Ishikawa (cell line): Measurements from ENCODE around the gene MLF1.

Experiments used
- CEBPB ChIP-seq: IDR thresholded peaks from 2 replicates; pipeline ENCODE4 v1.6.1; 2012
- CREB1 ChIP-seq: IDR thresholded peaks from 2 replicates; pipeline ENCODE4 v1.6.1; 2012; ENCODE audit warnings: low read depth
- EGR1 ChIP-seq: IDR thresholded peaks from 2 replicates; pipeline ENCODE4 v1.6.1; 2012
- EP300 ChIP-seq: IDR thresholded peaks from 2 replicates; pipeline ENCODE4 v1.6.1; 2012; ENCODE audit warnings: borderline replicate concordance
- FOXM1 ChIP-seq: IDR thresholded peaks from 2 replicates; pipeline ENCODE4 v1.6.1; 2012; ENCODE audit warnings: low read depth, borderline replicate concordance
- NFIC ChIP-seq: IDR thresholded peaks from 2 replicates; pipeline ENCODE4 v1.6.1; 2012
- RAD21 ChIP-seq: IDR thresholded peaks from 2 replicates; pipeline ENCODE4 v1.6.1; 2012; ENCODE audit warnings: low read depth
- TAF1 ChIP-seq: IDR thresholded peaks from 2 replicates; pipeline ENCODE4 v1.6.1; 2012; ENCODE audit warnings: low read depth, mild to moderate bottlenecking
- TCF12 ChIP-seq: IDR thresholded peaks from 2 replicates; pipeline ENCODE4 v1.6.1; 2012; ENCODE audit warnings: low read depth
- TEAD4 ChIP-seq: IDR thresholded peaks from 2 replicates; pipeline ENCODE4 v1.6.1; 2012
- YY1 ChIP-seq: IDR thresholded peaks from 2 replicates; pipeline ENCODE4 v1.6.1; 2012; ENCODE audit warnings: low read depth
- ZBTB7A ChIP-seq: IDR thresholded peaks from 2 replicates; pipeline ENCODE4 v1.6.1; 2012; ENCODE audit warnings: low read depth
- TF ChIP-seq, protein P1 (sequence below): IDR thresholded peaks from 2 replicates; pipeline ENCODE4 v1.6.1; 2012
- TF ChIP-seq, protein P2 (sequence below): IDR thresholded peaks from 2 replicates; pipeline ENCODE4 v1.6.1; 2012; ENCODE audit warnings: low read depth, mild to moderate bottlenecking
- TF ChIP-seq, protein P3 (sequence below): IDR thresholded peaks from 2 replicates; pipeline ENCODE4 v1.6.1; 2012

Gene MLF1

DNA sequence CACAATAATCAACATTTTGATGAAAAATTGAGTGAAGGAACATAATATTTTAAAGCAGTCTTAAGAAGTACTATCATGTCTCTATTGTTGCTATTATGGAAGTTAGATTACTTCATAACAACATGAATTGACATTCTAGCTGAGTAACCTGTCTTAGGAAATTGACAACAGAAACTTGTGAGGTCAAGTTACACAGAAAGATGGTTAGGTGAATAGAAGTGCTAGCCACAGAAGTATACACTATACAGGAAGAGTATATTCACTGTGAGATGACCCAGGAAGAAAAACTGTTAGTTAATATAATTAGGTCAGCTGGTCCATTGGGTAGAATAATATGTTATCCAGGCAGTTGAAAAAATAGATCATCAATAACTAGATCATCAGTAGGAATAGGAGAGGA lies 31.2 kb downstream of the MLF1 start:
- TF ChIP-seq EGR1 (no peak), TAF1 (no peak), CEBPB (no peak), TCF12 (no peak), TEAD4 (no peak), EP300 (no peak), FOXM1 (no peak), RAD21 (no peak), NFIC (no peak), YY1 (no peak), ZBTB7A (no peak), CREB1 (no peak)
- TF ChIP-seq, protein P1, sequence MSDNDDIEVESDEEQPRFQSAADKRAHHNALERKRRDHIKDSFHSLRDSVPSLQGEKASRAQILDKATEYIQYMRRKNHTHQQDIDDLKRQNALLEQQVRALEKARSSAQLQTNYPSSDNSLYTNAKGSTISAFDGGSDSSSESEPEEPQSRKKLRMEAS: no peak
- TF ChIP-seq, protein P2, sequence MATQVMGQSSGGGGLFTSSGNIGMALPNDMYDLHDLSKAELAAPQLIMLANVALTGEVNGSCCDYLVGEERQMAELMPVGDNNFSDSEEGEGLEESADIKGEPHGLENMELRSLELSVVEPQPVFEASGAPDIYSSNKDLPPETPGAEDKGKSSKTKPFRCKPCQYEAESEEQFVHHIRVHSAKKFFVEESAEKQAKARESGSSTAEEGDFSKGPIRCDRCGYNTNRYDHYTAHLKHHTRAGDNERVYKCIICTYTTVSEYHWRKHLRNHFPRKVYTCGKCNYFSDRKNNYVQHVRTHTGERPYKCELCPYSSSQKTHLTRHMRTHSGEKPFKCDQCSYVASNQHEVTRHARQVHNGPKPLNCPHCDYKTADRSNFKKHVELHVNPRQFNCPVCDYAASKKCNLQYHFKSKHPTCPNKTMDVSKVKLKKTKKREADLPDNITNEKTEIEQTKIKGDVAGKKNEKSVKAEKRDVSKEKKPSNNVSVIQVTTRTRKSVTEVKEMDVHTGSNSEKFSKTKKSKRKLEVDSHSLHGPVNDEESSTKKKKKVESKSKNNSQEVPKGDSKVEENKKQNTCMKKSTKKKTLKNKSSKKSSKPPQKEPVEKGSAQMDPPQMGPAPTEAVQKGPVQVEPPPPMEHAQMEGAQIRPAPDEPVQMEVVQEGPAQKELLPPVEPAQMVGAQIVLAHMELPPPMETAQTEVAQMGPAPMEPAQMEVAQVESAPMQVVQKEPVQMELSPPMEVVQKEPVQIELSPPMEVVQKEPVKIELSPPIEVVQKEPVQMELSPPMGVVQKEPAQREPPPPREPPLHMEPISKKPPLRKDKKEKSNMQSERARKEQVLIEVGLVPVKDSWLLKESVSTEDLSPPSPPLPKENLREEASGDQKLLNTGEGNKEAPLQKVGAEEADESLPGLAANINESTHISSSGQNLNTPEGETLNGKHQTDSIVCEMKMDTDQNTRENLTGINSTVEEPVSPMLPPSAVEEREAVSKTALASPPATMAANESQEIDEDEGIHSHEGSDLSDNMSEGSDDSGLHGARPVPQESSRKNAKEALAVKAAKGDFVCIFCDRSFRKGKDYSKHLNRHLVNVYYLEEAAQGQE: no peak
- TF ChIP-seq, protein P3, sequence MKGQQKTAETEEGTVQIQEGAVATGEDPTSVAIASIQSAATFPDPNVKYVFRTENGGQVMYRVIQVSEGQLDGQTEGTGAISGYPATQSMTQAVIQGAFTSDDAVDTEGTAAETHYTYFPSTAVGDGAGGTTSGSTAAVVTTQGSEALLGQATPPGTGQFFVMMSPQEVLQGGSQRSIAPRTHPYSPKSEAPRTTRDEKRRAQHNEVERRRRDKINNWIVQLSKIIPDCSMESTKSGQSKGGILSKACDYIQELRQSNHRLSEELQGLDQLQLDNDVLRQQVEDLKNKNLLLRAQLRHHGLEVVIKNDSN: no peak

DNA sequence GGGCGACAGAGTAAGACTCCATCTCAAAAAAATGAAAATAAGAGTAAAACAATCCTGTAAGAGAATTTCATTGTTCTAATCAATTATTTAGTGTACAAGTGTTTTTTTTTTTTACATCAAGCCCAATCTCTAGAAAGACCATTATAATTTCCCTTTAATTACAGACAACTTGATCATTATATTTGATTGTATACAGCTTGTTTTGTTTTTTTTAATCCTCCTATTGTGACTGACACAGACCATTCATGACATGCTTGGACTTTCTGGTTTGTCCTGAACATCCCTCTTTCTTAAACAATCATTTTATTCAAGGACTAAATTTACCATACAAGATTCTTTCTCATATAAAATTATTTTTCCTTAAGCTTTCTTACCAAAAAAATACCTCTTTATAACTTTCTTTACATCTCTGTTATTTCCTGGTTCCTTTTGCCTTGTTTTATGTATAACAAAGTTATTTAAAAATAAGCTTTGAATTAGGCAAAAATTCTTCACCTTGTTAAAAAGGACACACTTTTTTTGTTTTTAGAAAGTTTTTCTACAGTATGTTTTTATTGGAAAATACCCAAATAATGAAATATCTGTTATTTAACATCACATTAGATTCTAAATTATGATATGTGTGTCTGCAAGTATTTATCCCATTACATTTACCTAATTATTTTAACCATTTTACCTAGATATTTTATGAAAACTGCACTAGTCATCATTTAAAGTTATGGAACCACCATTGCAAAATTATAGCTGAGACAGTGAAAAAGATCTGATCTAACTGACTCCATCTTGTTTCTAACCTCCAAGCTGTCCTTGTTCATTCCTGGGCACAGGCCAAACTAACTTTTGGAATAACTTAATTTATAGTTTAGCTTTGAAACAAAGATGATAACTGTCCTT lies 47.2 kb downstream of the MLF1 start:
- TF ChIP-seq CREB1 (no peak), FOXM1 (no peak), CEBPB (no peak), ZBTB7A (no peak), YY1 (no peak), TCF12 (no peak), RAD21 (no peak), EGR1 (no peak), TAF1 (no peak), TEAD4 (no peak), EP300 (no peak), NFIC (no peak)
- TF ChIP-seq, protein P1: no peak
- TF ChIP-seq, protein P2: no peak
- TF ChIP-seq, protein P3: no peak

DNA sequence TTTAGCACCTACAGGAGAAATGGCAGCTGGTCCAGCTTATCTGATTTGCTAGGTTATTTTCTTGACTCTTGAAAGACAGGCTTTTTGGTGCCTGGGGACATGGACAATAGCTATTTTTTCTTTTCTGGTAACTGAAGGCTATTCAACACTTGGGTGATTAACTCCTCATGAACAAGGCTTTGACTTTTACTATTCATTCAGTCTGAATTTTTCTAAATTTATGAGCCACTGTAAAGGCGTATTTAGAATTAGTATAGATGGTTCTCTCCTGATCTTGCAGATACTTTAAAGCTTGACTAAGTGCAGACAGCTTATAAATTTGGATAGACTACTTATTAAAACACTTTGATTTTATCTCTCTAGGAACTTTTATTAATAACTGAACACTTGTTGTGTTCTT lies 54.9 kb downstream of the MLF1 start:
- TF ChIP-seq FOXM1 (no peak), EGR1 (no peak), YY1 (no peak), TAF1 (no peak), EP300 (no peak), RAD21 (no peak), CEBPB (no peak), TCF12 (no peak), ZBTB7A (no peak), TEAD4 (no peak), NFIC (no peak), CREB1 (no peak)
- TF ChIP-seq, protein P1: no peak
- TF ChIP-seq, protein P3: no peak
- TF ChIP-seq, protein P2: no peak
